AG09309 (cell line): Measurements from ENCODE around the gene NUP42.

Experiments used
- DNase-seq: peaks from one replicate; pipeline ENCODE4 v3.0.0-alpha.2; 2010; ENCODE audit warnings: low read depth
- H3K4me3 ChIP-seq: 2 replicates; pipeline ENCODE4 v1.5.1; 2011; ENCODE audit warnings: mild to moderate bottlenecking, low read depth, low read length, moderate library complexity; ENCODE audit not compliant: control insufficient read depth
- CTCF ChIP-seq: IDR thresholded peaks from 2 replicates; pipeline ENCODE4 v1.5.1; 2011; ENCODE audit warnings: mild to moderate bottlenecking, low read depth, low read length, inconsistent platforms; ENCODE audit not compliant: insufficient read depth, control insufficient read depth; ENCODE audit errors: missing control alignments

Gene NUP42

GRCh38 chr7:23228412-23228811 is 46.6 kb downstream of the NUP42 start:
- TF ChIP-seq CTCF, result no peak
- DNase-seq, result no peak
- no peak overlapping the region for H3K4me3 ChIP-seq

- no peak for DNase-seq
- no peak overlapping the region for H3K4me3 ChIP-seq
- no peak for TF ChIP-seq CTCF
Measured at GRCh38 chr7:23230641-23231101, 48.8 kb downstream of the NUP42 start.

GRCh38 chr7:23232966-23233365 is 51.1 kb downstream of the NUP42 start:
- TF ChIP-seq CTCF, result no peak
- no peak for DNase-seq
- no peak overlapping the region for H3K4me3 ChIP-seq

GRCh38 chr7:23234569-23235296 is 52.9 kb downstream of the NUP42 start:
- TF ChIP-seq CTCF, result no peak
- no peak for DNase-seq

GRCh38 chr7:23235813-23236221 is 54.0 kb downstream of the NUP42 start:
- no peak overlapping the region for H3K4me3 ChIP-seq
- no peak for DNase-seq
- TF ChIP-seq CTCF, result no peak

More at GRCh38 chr7:23234569-23235296, 52.9 kb downstream of the NUP42 start:
- H3K4me3 ChIP-seq, result no peak overlapping the region

- no peak overlapping the region for H3K4me3 ChIP-seq
- no peak for DNase-seq
- TF ChIP-seq CTCF, result no peak
Measured at GRCh38 chr7:23237000-23237399, 55.2 kb downstream of the NUP42 start.

- H3K4me3 ChIP-seq, result no peak overlapping the region
- no peak for DNase-seq
- TF ChIP-seq CTCF, result no peak
Measured at GRCh38 chr7:23238983-23239652, 57.3 kb downstream of the NUP42 start.
